ENCODE results near the gene CALU.

The CALU gene

GRCh38 chr7:128725531-128725930 is 13.6 kb upstream of the CALU start:
- DNase-seq: no peak

DNA sequence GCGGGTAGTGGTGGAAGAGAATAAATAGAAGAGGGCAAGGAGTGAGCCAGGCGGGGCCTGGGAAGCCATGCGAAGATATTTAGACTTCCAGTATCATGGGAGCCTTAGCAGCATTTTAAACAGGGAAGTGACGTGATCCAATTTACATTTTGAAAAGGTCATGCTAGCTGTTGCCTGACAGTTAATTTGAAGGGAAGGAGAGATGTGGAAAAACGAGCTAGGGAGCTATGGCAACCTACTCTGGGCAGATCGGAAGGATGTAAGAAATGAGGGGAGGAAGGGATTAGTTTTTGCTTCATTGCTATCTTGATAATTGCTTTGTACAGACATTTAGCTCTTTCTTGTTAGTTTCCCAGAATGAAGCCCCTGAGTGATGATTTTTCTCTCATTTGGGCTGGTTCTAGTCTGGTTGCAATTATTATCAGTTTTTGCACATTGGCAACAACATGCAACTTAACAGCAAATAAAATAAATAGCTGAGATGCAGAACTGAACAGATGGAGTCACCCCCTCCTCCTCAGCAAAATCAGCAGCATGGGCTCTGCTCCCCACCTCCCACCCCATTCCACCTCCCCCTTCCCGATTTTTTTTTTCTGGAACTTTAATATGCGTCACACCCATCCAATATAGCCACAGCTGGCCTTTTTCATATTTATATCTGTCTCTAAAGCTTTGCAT is 13.0 kb upstream of the CALU start:
- DNase-seq: no peak

GRCh38 chr7:128726737-128727072 is 12.5 kb upstream of the CALU start:
- DNase-seq: no peak

DNA sequence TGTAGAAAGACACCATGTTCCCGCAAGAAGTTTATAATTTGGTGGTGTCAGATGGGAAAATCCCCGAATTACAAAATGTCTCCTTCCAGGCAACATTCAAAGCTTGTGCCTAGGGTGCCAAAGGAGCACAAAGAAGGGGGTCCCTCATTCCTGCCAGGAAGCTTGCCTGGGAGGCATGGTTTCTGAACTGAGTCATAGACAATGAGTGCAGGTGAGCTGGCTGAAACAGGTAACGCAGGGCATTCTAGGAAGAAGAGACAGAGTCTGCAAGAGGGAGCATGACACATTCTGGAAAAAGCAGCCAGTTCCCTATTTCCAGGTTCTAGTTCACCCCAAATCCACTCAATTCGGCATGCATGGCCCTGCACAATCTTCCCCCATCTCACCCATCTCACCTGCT is 11.9 kb upstream of the CALU start:
- DNase-seq: no peak

- no peak for DNase-seq
Observed at GRCh38 chr7:128728598-128728997, 10.6 kb upstream of the CALU start.

DNA sequence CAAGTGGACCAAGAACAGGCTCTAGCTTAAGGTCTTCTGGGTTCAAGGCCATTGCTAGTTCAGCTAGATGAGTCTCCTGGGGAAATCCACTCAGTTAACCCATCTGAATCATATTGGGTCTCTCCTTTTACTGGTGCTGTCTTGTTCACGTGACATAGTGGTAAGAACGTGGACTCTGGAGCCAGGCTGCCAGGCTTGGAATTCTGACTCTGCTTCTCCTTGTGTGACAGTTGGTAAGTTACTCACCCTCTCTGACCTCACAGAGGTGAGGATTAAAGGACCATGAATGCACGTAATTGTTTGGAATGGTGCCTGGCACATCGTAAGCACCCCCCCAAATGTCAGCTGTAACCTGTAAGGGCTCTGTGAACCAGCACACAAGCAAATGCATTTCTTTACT is 9.7 kb upstream of the CALU start:
- DNase-seq: no peak

DNA sequence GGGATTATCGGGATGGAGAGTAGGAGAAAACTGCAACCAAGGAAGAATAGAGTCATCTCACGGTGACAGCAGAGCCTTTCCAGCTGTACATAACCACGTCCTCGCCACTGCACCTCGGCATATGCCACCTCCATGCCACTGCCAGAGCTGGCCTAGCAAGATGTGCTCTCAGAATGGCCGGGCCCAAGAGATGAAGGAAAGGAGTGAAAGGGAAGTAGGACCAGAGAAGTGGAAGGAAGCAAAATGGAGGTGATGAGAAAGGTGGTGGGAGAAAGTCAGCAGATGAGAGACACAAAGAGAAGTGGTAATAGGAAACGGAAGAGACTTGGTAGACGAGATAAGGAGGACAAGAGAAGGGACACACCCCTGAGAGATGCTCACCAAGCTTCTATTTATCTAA is 8.0 kb upstream of the CALU start:
- no peak for DNase-seq

DNA sequence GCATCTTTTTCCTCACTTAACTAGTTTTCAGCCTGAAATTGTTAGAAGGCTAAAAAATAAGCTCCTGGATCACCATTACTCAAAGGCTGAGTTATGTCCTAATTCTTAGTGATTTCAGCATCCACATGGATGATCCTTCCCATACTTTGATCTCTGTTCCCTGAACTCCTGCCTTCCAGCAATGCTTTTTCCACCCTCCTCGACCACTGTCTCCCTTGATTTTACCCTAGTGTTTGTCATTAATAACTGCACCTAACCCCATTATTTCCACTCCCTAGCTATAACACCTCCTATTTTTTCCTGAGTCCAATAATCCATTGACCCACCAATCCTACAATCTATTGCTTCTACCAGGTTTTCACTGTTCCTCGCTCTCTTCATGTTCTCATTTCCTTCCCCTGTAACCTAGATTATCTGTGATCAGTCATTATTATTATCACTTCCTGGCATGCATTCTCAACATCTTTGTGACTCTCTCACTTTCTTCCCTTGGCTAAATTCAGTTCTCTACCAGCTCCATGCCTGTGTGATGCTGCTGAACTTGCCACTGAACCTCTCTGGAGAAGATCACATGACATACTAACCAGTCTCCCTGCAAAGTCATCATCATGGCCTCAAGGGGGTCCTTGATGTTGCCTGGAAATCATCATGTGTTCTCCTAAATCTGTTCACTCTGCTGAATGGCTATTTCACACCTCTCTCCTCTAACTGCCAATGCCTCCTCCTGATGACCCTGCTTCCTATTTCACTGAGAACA is 6.5 kb upstream of the CALU start:
- DNase-seq: no peak

GRCh38 chr7:128733278-128733645 is 5.9 kb upstream of the CALU start:
- no peak for DNase-seq

GRCh38 chr7:128734890-128735289 is 4.3 kb upstream of the CALU start:
- DNase-seq: no peak

DNA sequence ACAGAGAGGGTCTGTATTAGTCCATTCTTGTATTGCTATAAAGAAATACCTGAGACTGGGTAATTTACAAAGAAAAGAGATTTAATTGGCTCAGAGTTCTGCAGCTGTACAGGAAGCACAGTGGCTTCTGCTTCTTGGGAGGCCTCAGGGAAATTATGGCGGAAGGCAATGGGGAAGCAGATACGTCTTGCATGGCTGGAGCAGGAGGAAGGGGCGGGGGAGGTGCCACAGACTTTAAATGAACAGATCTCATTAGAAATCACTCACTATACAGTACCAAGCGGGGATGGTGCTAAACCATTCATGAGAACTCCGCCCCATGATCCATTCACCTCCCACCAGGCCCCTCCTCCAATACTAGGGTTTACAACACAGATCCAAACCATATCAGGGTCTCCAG is 3.7 kb upstream of the CALU start:
- DNase-seq: no peak

GRCh38 chr7:128737441-128737840 is 1.7 kb upstream of the CALU start:
- DNase-seq: no peak

GRCh38 chr7:128737867-128738385 is 1.2 kb upstream of the CALU start:
- no peak for DNase-seq

GRCh38 chr7:128738570-128739047 is 550 bp upstream of the CALU start:
- no peak for DNase-seq

GRCh38 chr7:128739990-128740682 is 977 bp downstream of the CALU start:
- no peak for DNase-seq

GRCh38 chr7:128740996-128741395 is 1.8 kb downstream of the CALU start:
- DNase-seq: no peak

- no peak for DNase-seq
Observed at GRCh38 chr7:128741491-128741890, 2.3 kb downstream of the CALU start.

GRCh38 chr7:128742206-128742605 is 3.0 kb downstream of the CALU start:
- DNase-seq: no peak

GRCh38 chr7:128743112-128743772 is 4.1 kb downstream of the CALU start:
- DNase-seq: no peak

DNA sequence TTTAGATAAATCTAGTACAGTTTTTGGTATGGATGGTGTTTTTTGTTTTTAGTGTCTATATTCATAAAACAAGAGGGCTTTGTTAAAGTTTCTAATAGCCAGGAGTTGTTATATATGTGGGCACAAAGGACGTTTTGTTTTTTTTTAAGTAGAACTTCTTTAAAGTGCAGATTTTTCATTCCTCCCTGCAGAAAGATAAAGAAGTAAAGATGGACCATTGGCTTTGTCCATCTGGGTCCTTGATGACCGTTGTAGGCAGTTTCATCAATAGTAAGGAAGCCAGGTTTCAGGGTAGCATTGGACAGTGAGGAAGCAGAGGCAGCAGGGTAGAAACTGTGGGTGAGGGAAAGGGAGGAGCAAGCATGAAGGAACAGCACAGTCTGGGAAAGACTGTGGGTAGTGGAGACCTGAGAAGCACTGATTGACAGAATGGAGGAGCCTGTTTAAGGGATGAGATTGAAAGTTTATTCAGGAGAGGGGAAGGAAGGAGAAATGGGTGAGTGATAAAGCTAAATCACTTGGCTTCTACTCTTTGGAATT is 5.3 kb downstream of the CALU start:
- DNase-seq: no peak

- DNase-seq: no peak
Observed at GRCh38 chr7:128745706-128746105, 6.5 kb downstream of the CALU start.

DNA sequence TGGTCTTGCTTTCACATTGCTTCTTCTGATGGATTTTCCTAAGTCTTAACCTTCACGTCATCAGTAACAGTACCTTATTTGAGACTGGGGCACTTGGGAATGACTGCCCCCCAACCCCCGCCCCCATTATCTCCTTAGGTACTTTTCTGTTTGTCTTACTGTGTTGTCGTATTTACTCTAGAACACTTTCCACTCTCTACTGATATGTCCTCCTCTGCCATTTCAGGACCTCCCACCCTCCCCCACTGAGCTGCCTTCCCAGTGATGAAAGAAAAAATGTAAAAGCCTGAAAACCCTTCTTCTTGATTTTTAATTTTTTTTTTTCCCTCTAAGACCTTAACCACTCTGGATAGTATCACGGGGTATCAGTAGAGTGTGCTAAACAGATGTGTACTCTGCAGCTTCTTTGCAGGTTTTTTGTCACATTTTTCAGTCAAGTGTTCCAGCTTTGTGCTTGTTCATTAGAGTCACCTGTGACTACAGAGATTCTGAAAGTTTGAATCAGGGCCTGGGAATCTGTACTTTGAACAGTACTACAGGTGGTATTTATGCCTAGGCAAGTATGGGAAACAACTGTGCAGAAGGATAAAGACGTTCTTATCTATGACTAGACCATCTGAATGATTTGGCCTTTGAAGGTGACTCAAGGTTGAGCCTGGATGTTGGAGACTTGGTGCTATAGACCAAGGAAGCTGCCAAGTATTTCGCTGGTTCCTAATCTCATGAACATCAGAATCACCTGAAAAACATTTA is 8.3 kb downstream of the CALU start:
- no peak for DNase-seq

Measured in stimulated activated CD4-positive, alpha-beta T cell treated with anti-CD3 and anti-CD28 coated beads, Interleukin-2, amount 100 ng/mL, for 48 hours (primary cell).